Omental fat pad (tissue), 4 donors: Measurements from ENCODE around the gene CLEC3A. TPM values are rescaled to one million over a fixed set of nuclear protein-coding genes. Genes with fewer than 3 reads are reported as not detected.
"Not testable (repeated sequence)": the region's sequence is repeated elsewhere in the genome, so short reads cannot be mapped to it uniquely, and the experiment has no call there.

Source experiments
- ATAC-seq: fragments of 150-250 bp; one replicate; pipeline ENCODE4 v1.9.1; 2016; ENCODE audit warnings: mild to moderate bottlenecking, moderate library complexity; ENCODE audit not compliant: low FRiP score
- DNase-seq: peaks from one replicate; pipeline ENCODE4 v3.0.0-alpha.2; 2019; ENCODE audit warnings: low spot score
- total RNA-seq, 4 donors: library from RNA; depleted of rRNA; stranded (reverse); fragments of >200 nt; gene quantifications; one replicate each; pipeline ENCODE4 v1.1.0, GENCODE V29; 2016
- TF ChIP-seq, protein P1 (sequence below), 3 donors: fragments of 450-650 bp; IDR thresholded peaks; one replicate each; pipeline ENCODE4 v1.5.1; 2016 to 2017; ENCODE audit warnings: antibody characterized with exemption in 3 of 3, mild to moderate bottlenecking in 3 of 3, moderate library complexity in 2 of 3

The CLEC3A gene
- total RNA-seq, 4 donors from 2014 or later: not detected

- TF ChIP-seq, protein P1, sequence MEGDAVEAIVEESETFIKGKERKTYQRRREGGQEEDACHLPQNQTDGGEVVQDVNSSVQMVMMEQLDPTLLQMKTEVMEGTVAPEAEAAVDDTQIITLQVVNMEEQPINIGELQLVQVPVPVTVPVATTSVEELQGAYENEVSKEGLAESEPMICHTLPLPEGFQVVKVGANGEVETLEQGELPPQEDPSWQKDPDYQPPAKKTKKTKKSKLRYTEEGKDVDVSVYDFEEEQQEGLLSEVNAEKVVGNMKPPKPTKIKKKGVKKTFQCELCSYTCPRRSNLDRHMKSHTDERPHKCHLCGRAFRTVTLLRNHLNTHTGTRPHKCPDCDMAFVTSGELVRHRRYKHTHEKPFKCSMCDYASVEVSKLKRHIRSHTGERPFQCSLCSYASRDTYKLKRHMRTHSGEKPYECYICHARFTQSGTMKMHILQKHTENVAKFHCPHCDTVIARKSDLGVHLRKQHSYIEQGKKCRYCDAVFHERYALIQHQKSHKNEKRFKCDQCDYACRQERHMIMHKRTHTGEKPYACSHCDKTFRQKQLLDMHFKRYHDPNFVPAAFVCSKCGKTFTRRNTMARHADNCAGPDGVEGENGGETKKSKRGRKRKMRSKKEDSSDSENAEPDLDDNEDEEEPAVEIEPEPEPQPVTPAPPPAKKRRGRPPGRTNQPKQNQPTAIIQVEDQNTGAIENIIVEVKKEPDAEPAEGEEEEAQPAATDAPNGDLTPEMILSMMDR (IDR thresholded peaks at IDR 0.05): no peak
- DNase-seq (no peak), ATAC-seq (no peak)
These were observed 35.6 kb downstream of the CLEC3A start for GRCh38 chr16:78057803-78058564.

DNA sequence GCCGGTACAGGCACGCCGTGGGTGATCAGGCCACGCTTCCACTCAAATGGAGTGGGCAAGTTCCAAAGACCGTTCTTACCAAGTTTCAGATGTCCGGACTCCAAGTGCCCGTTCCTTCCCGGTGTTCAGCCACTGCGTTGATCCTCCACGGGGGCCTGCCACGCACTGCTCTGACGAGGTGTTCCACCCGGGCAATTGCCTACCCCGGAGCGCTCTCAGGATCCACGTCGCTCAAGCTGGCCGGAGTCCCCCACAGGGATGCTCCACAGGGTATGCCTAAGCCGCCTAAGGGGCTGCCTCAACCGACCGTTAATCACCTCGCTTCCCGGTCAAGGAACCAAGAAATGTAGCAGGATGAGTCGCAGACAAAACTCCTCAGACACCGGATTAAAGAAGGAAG lies 37.5 kb downstream of the CLEC3A start:
- not testable (repeated sequence) for ATAC-seq, DNase-seq

- no peak for ATAC-seq
- TF ChIP-seq, protein P1 (IDR thresholded peaks at IDR 0.05): no peak
- no peak for DNase-seq
These were observed 37.9 kb downstream of the CLEC3A start for GRCh38 chr16:78060295-78060694.

GRCh38 chr16:78060809-78061208 lies 38.5 kb downstream of the CLEC3A start:
- TF ChIP-seq, protein P1 (IDR thresholded peaks at IDR 0.05): no peak
- no peak for ATAC-seq

DNA sequence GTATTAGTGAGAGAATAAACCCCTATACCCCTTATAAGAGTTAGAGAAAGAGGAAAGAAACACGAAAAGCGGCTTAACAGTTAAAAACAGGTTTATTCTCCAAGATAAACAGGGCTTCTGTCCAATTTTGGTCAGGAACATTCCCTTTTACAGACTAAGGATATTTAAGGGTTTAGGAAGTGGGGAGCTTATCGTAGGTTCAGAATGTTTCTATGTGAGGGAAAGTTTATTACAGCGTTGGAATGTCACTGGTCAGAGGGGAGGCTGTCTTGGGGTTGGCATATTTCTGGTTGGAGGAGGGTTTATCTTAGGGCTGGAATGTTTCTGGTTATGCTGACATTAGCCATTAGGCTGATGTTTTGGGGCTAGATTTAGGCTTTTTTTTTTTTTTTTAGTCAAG lies 43.0 kb downstream of the CLEC3A start:
- TF ChIP-seq, protein P1 (IDR thresholded peaks at IDR 0.05): no peak
- no peak for ATAC-seq
- DNase-seq: no peak

More at GRCh38 chr16:78060809-78061208, 38.5 kb downstream of the CLEC3A start:
- DNase-seq: no peak

- DNase-seq (no peak), ATAC-seq (no peak)
- TF ChIP-seq, protein P1 (IDR thresholded peaks at IDR 0.05): no peak
These were observed 47.6 kb downstream of the CLEC3A start for GRCh38 chr16:78069913-78070312.

DNA sequence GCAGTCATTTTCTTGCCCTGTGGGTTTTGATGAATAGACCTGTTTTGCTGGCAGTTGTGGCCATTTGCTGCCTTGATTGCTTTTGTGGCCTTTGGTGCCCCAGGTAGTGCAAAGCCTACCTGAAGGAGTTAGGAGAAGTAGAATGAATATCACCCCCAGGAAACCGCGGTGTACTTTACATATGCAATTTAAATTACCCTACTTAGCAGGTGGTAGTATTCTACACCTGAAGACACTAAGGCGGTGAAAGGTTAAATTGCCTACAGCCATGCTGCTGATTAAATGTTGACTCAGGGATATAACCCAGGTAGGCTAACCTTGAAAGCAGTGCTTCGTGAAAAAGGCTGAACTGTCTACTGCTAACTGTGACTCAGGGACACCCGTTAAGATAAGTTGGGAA lies 49.9 kb downstream of the CLEC3A start:
- no peak for ATAC-seq
- TF ChIP-seq, protein P1 (IDR thresholded peaks at IDR 0.05): no peak
- no peak for DNase-seq
